Measurements from ENCODE around the gene DDX39A.
"Not testable (repeated sequence)": the region's sequence is repeated elsewhere in the genome, so short reads cannot be mapped to it uniquely, and the experiment has no call there.

DDX39A gene

DNA sequence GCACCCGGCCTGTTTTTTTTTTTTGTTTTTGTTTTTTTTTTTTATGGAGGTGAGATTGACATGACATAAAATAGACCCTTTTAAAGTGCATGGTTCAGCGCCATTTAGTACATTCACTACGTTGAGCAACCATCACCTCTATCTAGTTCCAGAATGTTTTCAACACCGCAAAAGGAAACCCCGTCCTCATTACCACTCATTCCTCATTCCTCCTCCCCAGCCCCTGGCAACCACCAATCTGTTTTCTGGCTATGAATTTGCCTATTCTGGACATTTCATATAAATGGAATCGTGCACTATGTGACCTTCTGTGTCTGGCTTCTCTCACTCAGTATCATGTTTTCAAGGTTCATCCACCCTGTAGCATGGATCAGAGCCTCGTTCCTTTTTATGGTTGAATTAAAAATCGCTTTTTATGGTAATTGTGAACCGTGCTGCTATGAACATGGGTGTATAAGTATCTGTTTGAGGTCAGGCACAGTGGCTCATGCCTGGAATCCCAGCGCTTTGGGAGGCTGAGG lies 47.8 kb downstream of the DDX39A start:
- H3K4me1 Mint-ChIP-seq (ENCODE audit: low read depth), result peaks cover 94% of the 10 kb centered on the region
- no peaks in the 10 kb centered on the region for H3K27me3 Mint-ChIP-seq
- H3K9me3 Mint-ChIP-seq, result no peaks in the 10 kb centered on the region
- H3K27ac Mint-ChIP-seq, result peak overlapping the region; percentile 97
- peaks cover 4% of the 10 kb centered on the region for H3K36me3 Mint-ChIP-seq (ENCODE audit: low read depth)
- peak overlapping the region; percentile 72 for H3K4me3 Mint-ChIP-seq

- peaks cover 4% of the 10 kb centered on the region for H3K36me3 Mint-ChIP-seq (ENCODE audit: low read depth)
- no peaks in the 10 kb centered on the region for H3K9me3 Mint-ChIP-seq
- peaks cover 91% of the 10 kb centered on the region for H3K4me1 Mint-ChIP-seq (ENCODE audit: low read depth)
- peak overlapping the region; percentile 99 for H3K27ac Mint-ChIP-seq
- H3K4me3 Mint-ChIP-seq, result peak overlapping the region; percentile 84
- H3K27me3 Mint-ChIP-seq, result no peaks in the 10 kb centered on the region
Measured at GRCh38 chr19:14370940-14371280, 48.2 kb downstream of the DDX39A start.

- Mint-ChIP-seq H3K27ac (peak overlapping the region; percentile 99), H3K9me3 (no peaks in the 10 kb centered on the region), H3K4me1 (ENCODE audit: low read depth) (peaks cover 89% of the 10 kb centered on the region), H3K4me3 (peak overlapping the region; percentile 84), H3K27me3 (no peaks in the 10 kb centered on the region), H3K36me3 (ENCODE audit: low read depth) (peaks cover 4% of the 10 kb centered on the region)
Measured at GRCh38 chr19:14370169-14370939, 48.8 kb downstream of the DDX39A start.

GRCh38 chr19:14369399-14370168 lies 49.6 kb downstream of the DDX39A start:
- no peaks in the 10 kb centered on the region for H3K9me3 Mint-ChIP-seq
- H3K4me3 Mint-ChIP-seq, result peak overlapping the region; percentile 84
- peaks cover 87% of the 10 kb centered on the region for H3K4me1 Mint-ChIP-seq (ENCODE audit: low read depth)
- H3K36me3 Mint-ChIP-seq (ENCODE audit: low read depth), result peaks cover 4% of the 10 kb centered on the region
- H3K27ac Mint-ChIP-seq, result peak overlapping the region; percentile 99
- no peaks in the 10 kb centered on the region for H3K27me3 Mint-ChIP-seq

DNA sequence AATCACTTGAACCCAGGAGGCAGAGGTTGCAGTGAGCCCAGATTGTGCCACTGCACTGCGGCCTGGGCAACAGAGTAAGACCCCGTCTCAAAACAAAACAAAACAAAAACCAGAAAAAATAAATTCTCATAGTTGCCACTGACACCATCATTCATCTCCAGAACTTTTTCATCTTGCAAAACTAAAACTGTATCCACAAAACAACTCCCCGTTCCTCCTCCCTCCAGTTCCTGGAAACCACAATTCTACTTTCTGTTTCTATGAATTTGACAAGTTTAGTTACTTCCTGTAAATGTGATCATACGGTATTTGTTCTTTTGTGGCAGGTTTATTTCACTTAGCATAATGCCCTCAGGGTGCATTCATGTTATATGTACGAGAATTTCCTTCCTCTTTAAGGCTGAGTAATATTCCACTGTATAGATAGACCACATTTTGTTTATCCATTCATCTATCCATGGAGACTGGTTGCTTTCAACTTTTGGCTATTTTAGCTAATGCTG lies 51.1 kb downstream of the DDX39A start:
- Mint-ChIP-seq H3K4me3 (peak overlapping the region; percentile 55), H3K27me3 (no peaks in the 10 kb centered on the region), H3K4me1 (ENCODE audit: low read depth) (peaks cover 89% of the 10 kb centered on the region), H3K36me3 (ENCODE audit: low read depth) (peaks cover 4% of the 10 kb centered on the region), H3K27ac (peak overlapping the region; percentile 99), H3K9me3 (no peaks in the 10 kb centered on the region)

DNA sequence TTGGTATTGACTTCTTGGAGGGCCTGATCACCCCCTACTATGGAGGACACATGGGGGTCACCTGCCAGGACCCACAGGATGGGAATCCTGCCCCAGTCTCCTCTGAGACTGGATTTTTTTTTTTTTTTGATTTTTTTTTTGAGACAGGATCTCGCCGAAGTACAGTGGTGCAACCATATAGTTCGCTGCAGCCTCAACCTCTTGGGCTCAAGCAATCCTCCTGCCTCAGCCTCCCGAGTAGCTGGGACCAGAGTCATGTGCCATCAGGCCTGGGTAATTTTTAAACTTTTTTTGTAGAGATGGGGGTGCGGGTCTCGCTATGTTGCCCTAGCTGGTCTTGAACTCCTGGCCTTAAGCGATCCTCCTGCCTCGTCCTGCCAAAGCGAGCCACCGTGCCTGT lies 52.1 kb downstream of the DDX39A start:
- Mint-ChIP-seq H3K27me3 (no peaks in the 10 kb centered on the region), H3K36me3 (ENCODE audit: low read depth) (peaks cover 4% of the 10 kb centered on the region), H3K27ac (peak overlapping the region; percentile 99), H3K4me1 (ENCODE audit: low read depth) (peaks cover 88% of the 10 kb centered on the region), H3K4me3 (peak overlapping the region; percentile 9), H3K9me3 (no peaks in the 10 kb centered on the region)

- Mint-ChIP-seq H3K36me3 (ENCODE audit: low read depth) (peaks cover 4% of the 10 kb centered on the region), H3K27me3 (no peaks in the 10 kb centered on the region), H3K9me3 (no peaks in the 10 kb centered on the region), H3K27ac (peak overlapping the region; percentile 99), H3K4me1 (ENCODE audit: low read depth) (peaks cover 88% of the 10 kb centered on the region), H3K4me3 (peak overlapping the region; percentile 40)
Measured at GRCh38 chr19:14366529-14366928, 52.6 kb downstream of the DDX39A start.

DNA sequence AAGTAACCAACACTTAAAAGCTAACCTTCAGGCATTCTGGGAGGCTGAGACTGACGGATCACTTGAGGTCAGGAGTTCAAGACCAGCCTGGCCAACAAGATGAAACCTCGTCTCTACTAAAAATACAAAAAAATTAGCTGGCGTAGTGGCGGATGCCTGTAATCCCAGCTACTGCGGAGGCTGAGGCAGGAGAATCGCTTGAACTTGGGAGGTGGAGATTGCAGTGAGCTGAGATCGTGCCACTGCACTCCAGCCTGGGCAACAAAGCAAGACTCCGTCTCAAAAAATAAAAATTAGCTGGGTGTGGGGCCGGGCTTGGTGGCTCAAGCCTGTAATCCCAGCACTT lies 55.1 kb downstream of the DDX39A start:
- Mint-ChIP-seq H3K4me1 (ENCODE audit: low read depth) (peaks cover 69% of the 10 kb centered on the region), H3K4me3 (peak overlapping the region; percentile 83), H3K27ac (peak overlapping the region; percentile 90)
- not testable (repeated sequence) for H3K36me3 Mint-ChIP-seq (ENCODE audit: low read depth); H3K9me3 Mint-ChIP-seq; H3K27me3 Mint-ChIP-seq

DNA sequence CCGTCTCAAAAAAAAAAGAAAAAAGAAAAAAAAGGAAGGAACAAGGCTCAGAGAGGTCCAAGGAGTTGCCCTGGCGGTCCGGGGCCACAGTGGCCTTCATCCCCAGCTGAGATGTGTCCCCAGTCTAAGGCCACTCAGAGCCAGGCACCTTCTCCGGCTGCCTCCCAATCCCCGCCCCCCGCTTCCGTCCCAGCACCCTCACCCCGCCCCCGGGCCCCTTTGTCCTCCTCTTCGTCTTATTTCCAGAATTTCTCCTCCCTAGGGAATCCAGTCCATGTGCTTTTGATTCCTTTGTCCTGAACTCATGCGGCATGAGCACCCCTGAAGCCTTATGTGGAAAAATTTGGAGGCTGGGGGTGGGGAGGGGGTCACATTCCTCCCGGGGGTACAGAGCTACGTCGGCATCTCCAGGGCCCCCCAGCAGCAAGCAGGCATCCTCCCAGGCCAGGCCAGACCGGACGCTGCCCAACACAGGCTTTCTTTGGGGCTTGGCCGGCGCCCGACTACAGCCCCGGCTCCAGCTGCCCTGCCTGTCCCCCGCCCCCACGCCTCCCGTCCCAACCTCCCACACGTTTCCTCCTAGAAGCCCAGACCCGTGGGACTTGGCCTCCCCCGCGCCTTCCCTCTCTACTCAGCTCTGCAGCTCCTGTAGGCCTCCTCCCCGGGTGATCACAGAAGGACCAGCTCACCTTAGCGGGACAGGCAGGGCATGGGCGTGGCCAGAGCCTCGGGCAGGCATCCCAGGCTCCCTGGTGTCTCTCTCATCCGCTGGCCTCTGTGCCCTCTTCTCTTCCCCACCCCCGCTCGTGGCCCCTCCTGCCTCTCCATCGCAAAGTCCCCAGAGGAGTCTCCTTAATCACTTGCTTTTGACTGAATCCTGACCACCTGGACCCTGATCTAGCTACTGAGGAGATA lies 55.7 kb downstream of the DDX39A start:
- H3K27ac Mint-ChIP-seq, result peak overlapping the region; percentile 90
- H3K36me3 Mint-ChIP-seq (ENCODE audit: low read depth), result no peaks in the 10 kb centered on the region
- no peaks in the 10 kb centered on the region for H3K9me3 Mint-ChIP-seq
- no peaks in the 10 kb centered on the region for H3K27me3 Mint-ChIP-seq
- H3K4me3 Mint-ChIP-seq, result peak overlapping the region; percentile 83
- H3K4me1 Mint-ChIP-seq (ENCODE audit: low read depth), result peaks cover 63% of the 10 kb centered on the region

- Mint-ChIP-seq H3K27me3 (no peaks in the 10 kb centered on the region), H3K4me1 (ENCODE audit: low read depth) (peaks cover 53% of the 10 kb centered on the region), H3K4me3 (peak overlapping the region; percentile 83), H3K36me3 (ENCODE audit: low read depth) (no peaks in the 10 kb centered on the region), H3K9me3 (no peaks in the 10 kb centered on the region), H3K27ac (peak overlapping the region; percentile 90)
Measured at GRCh38 chr19:14361824-14362223, 57.3 kb downstream of the DDX39A start.
